HG02588 (cell line): ENCODE data around the gene ADM2.
"Not testable (repeated sequence)": the region's sequence is repeated elsewhere in the genome, so short reads cannot be mapped to it uniquely, and the experiment has no call there.

ENCODE experiments used
- ATAC-seq: cut with Tn5 transposase; IDR thresholded peaks from one replicate; pipeline ENCODE4 v1.9.1; 2021; ENCODE audit warnings: mild to moderate bottlenecking, moderate library complexity; ENCODE audit not compliant: unreplicated experiment

The ADM2 gene

GRCh38 chr22:50505276-50505775 is 24.0 kb downstream of the ADM2 start:
- no peak for ATAC-seq

- no peak for ATAC-seq
Measured at GRCh38 chr22:50505776-50506610, 24.6 kb downstream of the ADM2 start.

- peak; percentile 5 for ATAC-seq
Measured at GRCh38 chr22:50506611-50507420, 25.5 kb downstream of the ADM2 start.

GRCh38 chr22:50507421-50507990 is 26.2 kb downstream of the ADM2 start, which contains the start of gene LMF2:
Gene LMF2 (minus strand): TSS chr22:50507702. CDS start chr22:50507675, 27 bp downstream.
- ATAC-seq, result peak; percentile 47

DNA sequence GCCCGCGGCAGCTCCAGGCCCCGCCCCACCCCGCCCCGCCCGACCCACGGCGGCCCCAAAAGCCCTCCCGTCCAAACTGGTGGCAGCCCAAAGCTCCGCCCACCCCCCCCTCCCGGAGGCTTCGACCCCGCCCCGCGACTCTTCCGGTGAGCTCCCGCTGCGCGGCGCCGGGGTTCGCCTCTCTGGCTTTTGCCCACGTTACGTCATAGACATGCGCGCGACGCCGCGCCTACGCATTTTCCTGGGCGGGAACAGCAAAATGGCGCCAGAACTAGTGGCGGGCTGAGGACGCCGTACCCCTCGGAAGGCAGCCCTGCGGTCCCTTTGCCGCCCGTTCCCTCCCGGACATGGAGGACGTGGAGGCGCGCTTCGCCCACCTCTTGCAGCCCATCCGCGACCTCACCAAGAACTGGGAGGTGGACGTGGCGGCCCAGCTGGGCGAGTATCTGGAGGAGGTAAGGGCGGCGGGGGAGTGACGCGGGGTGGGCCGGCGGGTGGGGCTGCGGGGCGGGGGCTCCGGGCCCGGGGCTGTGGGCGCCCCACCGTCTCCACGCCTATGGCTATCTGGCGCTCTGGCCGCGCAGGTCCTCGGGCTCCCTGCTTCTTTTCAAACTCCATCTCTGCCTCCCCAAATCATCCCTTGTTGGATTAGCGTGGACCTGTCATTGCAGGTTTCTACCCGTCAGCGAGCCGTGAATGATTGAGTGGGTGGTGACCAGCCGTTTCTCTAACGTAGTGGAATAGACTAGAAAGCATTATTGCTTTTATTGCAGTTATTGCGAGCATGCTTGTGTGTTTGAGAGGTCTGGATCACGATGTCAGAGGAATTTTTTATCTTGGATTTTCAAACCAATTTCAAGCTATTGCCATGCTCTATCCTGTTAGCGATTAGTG is 26.9 kb downstream of the ADM2 start, which contains the start of gene NCAPH2:
NCAPH2 (plus strand) TSS at position 234 of the 894 bp plus-strand sequence; CDS start at position 348, 114 bp downstream.
- peak; percentile 64 for ATAC-seq

- no peak for ATAC-seq
Measured at GRCh38 chr22:50508897-50509296, 27.6 kb downstream of the ADM2 start.

DNA sequence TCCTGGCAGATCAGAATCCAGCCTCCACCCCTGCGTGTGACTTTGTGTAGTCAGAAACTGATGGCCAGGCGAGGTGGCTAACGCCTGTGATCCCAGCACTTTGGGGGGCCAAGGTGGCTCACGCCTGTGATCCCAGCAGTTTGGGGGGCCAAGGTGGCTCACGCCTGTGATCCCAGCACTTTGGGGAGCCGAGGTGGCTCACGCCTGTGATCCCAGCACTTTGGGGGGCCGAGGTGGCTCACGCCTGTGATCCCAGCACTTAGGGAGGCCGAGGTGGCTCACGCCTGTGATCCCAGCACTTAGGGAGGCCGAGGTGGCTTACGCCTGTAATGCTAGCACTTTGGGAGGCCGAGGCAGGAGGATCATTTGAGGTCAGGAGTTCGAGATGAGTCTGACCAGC is 31.8 kb downstream of the ADM2 start:
- no peak for ATAC-seq

DNA sequence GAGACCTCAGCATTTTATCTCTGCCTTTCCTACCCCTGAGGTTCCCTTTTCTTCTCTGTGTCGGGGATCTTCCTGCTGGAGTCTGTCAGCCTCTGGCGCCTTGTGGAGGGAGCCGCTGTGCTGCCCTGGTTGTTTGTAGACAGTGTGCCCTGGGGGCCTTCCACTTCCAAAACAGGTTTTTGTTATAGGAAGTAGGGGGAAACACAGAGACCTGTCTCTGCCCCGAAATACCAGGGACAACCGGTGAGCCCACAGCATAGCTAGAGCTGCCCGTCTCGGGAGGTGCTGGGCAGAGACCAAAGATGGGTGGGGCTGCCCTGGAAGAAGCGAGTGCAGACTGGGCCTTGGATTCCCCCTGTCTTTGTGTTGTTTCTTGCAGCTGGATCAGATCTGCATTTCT is 34.7 kb downstream of the ADM2 start:
- ATAC-seq, result no peak

DNA sequence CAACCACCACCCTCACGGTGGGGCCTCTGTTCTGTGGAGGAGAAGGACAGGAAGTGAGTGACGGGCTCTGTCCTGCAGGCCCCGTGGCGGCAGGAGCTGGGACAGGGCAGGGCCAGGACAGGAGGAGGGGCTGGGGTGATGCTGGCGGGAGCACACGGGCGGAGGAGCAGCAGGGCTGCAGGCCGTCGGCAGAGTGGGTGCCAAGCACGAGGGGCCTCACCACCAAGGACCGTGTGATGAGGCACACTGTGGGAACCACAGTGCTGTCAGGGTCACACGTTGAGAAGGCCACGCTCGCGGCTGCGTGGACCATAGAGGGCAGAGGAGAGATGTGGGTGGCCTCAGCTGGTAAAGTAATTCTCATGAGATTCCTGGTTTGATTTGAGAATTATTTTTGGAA is 35.5 kb downstream of the ADM2 start:
- no peak for ATAC-seq

- ATAC-seq, result no peak
Measured at GRCh38 chr22:50517495-50518260, 36.3 kb downstream of the ADM2 start.

- ATAC-seq, result no peak
Measured at GRCh38 chr22:50518606-50519005, 37.3 kb downstream of the ADM2 start.

- no peak for ATAC-seq
Measured at GRCh38 chr22:50519151-50519550, 37.8 kb downstream of the ADM2 start.

DNA sequence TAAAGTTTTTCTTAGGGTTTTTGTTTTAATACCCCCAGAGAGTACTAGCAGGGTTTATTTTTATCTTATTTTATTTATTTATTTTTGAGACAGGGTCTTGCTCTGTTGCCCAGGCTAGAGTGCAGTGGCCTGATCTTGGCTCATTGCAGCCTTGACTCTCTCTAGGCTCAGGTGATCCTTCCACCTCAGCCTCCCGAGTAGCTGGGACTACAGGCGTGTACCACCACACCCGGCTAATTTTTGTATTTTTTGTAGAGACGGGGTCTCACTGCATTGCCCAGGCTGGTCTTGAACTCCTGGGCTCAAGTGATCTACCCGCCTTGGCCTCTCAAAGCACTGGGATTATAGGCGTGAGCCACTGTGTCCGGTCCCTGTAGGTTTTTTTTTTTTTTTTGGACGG is 38.8 kb downstream of the ADM2 start:
- ATAC-seq, result not testable (repeated sequence)

DNA sequence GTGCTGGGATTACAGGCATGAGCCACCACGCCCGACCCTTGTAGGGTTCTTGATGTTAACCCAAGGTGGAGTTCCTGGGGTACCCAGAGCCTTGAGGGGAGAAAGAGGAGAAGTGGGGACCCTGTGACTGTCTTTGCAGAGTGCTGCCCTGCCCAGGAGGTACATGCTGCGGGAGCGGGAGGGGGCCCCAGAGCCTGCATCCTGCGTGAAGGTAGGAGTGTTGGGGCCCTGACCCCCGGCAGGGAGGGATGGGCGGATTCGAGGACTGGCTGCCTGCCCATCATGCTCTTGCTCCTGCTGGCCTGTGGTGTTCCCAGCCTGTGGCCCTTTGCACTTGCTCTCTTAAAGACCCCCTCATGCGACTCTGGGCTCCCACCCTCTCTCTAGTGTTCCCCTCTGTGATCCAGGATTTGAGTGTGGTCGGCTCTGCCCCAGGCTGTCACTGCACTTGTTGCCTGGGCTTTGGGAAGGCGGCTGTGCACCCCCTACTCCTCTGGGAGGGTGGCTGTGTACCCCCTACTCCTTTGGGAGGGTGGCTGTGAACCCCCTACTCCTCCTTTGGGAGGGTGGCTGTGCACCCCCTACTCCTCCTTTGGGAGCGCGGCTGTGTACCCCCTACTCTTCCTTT is 39.6 kb downstream of the ADM2 start:
- ATAC-seq, result no peak

DNA sequence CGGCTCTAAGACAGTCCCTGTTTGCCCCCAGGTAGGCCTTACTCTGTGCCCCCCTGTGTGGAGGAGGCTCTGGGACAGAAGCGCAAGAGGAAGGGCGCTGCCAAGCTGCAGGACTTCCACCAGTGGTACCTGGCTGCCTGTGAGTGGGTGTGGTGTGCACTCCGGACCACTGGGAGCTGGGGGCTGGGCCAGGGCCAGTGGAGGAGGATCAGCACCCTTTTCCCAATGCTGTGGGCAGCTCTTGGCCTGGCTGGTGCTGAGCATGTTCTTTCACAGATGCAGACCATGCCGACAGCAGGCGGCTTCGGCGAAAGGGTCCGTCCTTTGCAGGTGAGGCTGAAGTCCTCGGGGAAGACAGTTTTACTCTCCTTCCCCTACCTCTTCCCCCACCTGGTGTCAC is 40.4 kb downstream of the ADM2 start:
- ATAC-seq, result no peak

GRCh38 chr22:50522208-50522805 is 41.0 kb downstream of the ADM2 start:
- ATAC-seq, result no peak

DNA sequence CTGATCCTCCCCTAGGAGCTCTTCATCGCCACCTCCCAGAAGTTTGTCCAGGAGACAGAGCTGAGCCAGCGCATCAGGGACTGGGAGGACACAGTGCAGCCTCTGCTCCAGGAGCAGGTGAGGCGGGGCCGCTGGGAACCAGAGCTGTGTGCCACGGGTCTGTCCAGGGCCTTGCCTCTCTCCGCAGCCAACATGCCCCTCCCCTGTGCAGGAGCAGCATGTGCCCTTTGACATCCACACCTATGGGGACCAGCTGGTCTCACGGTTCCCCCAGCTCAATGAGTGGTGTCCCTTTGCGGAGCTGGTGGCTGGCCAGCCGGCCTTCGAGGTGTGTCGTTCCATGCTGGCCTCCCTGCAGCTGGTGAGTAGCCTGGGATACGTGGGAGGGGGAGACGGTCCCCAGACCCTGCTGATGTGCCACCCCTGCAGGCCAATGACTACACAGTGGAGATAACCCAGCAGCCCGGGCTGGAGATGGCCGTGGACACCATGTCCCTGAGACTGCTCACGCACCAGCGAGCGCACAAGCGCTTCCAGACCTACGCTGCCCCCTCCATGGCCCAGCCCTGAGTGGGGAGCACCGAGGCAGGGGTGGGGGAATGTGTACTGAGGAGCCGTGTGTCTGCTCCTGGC is 41.6 kb downstream of the ADM2 start:
- no peak for ATAC-seq

- ATAC-seq, result no peak
Measured at GRCh38 chr22:50523458-50523805, 42.1 kb downstream of the ADM2 start.
